Loucy (cell line): ENCODE data around the gene COL5A1.

Source experiments
- CTCF ChIP-seq: fragments of 200-600 bp; sonication (generic); conservative IDR thresholded peaks from 2 replicates; pipeline ENCODE4 v1.5.1; 2014; ENCODE audit warnings: mild to moderate bottlenecking, antibody characterized with exemption, low read length
- EZH2phosphoT487 ChIP-seq: fragments of 200-600 bp; IDR thresholded peaks from 2 replicates; pipeline ENCODE4 v1.6.1; 2018; ENCODE audit warnings: antibody characterized with exemption, mild to moderate bottlenecking, moderate library complexity, borderline replicate concordance

GRCh38 chr9:134631881-134632280 is 9.7 kb upstream of the COL5A1 start:
- TF ChIP-seq CTCF, result no peak
- TF ChIP-seq EZH2phosphoT487, result no peak
